IPS-18c (cell line): ENCODE measurements around the gene ZNF184.
A peak's percentile ranks its signal among the peaks of the same experiment; 100 is the strongest.

Experiments
- H3K4me3 ChIP-seq: 2 replicates; pipeline ENCODE4 v1.7.0; 2013; ENCODE audit warnings: low read depth, mild to moderate bottlenecking, low read length, moderate library complexity; ENCODE audit not compliant: insufficient read depth
- H3K9me3 ChIP-seq: one replicate; pipeline ENCODE4 v1.6.1; 2013; ENCODE audit warnings: mild to moderate bottlenecking, low read length, moderate library complexity; ENCODE audit not compliant: control insufficient read depth, insufficient read depth

ZNF184 gene

DNA sequence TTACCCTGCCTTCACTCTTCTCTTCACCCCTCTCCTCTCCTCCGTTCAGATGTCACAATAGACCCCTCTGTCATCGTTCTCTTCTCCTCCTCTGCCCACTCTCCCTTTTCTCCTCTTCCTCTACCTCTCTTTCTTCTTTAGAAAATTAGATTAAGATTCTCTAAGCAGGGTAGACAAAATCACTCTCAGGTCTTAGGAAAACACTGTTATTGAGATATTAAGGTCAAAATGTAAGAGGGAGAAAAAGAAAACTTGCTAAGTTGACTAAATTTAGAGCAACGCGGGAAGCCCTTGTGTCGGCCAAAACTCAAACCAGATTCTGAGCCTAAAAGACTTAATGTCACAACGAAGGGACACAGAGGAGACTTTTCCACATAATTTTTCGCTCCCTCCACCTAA is 22.1 kb upstream of the ZNF184 start:
- peak overlapping the region; percentile 79 for H3K4me3 ChIP-seq
- H3K9me3 ChIP-seq, result no peaks in the 10 kb centered on the region

DNA sequence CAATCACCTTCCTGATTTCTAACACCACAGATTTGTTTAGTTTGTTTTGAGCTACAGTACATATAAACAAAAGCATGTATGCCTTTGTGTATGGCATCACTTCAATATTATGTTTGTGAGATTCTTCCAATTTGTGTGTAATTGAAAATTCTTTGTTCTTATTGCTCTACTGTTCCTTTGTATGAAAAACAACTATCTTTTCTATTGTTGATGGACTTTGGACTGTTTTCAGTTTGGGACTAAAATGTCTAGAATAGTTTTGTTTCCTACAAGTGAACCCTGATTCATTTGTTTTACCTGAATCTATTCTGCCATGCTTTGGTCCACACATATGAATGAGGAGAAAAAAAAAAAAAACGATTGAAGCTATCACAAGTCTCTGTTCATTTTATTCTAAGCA is 21.2 kb upstream of the ZNF184 start:
- Histone ChIP-seq H3K9me3 (no peaks in the 10 kb centered on the region), H3K4me3 (no peak overlapping the region)

DNA sequence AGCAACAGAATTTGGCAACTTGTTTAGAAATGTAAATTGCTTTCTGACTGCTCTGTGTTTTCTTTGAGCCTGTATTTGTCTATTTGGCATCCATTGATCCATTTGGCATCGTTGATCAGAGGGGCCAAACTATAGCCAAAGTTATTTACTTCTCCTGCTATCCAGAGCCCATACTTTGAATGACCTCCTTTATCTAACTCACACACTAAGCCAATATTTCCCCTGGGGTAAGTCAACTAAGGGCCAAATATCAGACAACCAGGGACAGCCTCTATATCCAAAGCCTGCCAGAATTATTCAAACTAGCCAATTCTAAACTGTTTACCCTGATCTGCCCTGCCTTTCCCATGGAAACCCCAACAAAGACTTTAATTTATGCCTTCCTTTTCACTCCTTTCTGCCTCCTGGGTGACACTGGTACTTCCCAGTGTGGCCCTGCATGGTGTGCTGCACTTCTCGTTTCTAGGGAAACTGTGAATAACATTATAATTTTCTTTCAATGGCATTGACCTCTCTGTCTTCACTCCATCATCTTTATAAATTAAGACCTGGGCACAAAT is 19.8 kb upstream of the ZNF184 start:
- Histone ChIP-seq H3K9me3 (no peaks in the 10 kb centered on the region), H3K4me3 (no peak overlapping the region)

DNA sequence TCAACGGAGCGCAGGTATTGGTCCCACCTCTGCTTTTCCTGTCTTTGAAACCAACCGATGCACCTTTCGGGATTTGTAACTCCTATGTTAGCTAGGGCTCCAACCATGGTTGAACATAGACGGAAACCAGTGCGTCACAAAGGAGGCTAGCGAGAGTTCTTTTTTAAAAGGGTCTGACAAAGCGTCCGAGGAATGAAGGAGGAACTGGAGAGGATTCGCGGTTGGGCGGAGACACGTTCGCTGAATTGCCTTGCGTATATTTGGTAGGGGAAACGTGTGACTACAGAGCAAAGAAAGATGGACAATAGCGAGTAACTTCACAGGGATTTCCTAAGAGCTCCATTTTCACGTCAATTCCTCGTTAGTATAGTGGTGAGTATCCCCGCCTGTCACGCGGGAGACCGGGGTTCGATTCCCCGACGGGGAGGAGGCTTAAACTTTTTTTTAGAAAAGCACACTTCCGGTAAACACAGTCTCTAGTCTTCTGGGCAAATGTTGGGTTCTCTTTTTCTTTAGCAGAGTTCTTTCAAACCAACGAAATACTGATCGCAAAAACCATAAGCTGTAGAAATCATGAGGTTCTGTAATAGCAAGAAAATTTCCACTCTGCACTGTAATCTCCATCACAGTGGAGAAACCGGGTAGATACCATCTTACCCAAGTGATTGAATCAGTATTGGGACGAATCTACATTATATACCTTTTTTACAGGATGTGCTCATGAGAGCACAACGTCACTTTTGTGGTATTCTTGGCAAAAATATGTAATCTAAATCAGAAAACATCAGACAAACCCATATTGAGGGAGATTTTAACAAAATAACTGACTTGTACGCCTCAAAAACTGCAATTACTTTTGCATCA is 6.6 kb upstream of the ZNF184 start:
- Histone ChIP-seq H3K4me3 (peak overlapping the region; percentile 57), H3K9me3 (no peaks in the 10 kb centered on the region)

DNA sequence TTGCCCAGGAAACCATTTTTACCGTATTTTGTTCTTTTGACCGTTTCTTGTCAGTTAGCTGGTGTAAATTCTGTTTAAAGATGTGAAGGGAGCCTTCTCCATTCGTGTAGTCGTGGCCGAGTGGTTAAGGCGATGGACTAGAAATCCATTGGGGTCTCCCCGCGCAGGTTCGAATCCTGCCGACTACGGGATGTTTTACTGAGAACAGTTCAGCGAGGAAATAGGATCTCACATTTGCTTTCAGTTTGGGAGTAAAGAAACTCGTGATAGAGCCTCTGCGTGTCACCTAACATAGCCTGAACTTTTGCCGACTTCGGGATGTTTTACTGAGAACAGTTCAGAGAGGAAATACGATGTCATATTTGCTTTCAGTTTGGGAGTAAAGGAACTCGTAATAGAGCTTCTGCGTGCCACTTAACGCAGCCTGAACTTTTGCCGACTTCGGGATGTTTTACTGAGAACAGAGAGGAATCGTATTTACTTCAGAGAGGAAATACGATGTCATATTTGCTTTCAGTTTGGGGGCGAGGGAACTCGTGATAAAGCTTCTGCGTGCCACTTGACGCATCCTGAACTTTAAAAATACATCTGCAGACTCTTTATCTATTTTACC is 5.9 kb upstream of the ZNF184 start:
- peak overlapping the region; percentile 57 for H3K4me3 ChIP-seq
- no peaks in the 10 kb centered on the region for H3K9me3 ChIP-seq

GRCh38 chr6:27478141-27478705 is 5.3 kb upstream of the ZNF184 start:
- H3K9me3 ChIP-seq, result no peaks in the 10 kb centered on the region
- H3K4me3 ChIP-seq, result peak overlapping the region; percentile 57

DNA sequence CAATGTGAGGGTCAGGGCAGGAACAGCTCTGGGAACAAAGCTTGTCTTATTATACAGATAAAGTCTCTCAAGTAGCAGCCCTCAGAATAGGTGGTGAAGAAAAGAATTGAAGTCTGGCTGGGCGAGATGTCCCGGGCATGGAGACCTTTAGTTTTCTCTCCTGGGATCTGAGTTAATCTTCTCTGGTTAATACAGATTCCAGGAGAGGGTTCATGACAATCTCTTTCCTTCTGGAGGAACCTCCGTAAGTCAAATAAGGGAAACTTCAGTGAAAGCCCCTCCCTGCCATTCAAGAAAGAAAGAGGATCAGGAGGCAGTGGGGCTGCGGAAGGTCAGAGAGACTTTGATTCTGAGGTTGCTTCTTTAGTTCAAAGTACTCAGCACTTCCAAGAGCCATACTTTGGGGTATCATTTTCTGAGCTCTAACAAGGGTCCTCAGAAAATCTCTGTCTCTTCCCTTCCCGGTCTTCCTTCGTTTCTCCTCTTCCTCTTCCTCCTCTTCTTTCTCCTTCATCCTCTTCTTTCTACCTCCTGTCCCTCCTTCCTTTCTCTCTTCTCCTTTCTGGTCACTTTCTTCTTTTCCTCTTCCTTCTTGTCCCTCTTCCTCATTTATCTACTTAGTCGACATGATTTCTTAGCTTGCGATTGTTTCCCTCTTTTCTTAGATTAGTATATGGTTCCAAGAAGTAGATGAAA is 4.6 kb upstream of the ZNF184 start:
- Histone ChIP-seq H3K9me3 (no peaks in the 10 kb centered on the region), H3K4me3 (peak overlapping the region; percentile 57; the same call in 1 of the 2 replicates)

- no peak overlapping the region for H3K4me3 ChIP-seq
- no peaks in the 10 kb centered on the region for H3K9me3 ChIP-seq
These were observed 3.2 kb upstream of the ZNF184 start for GRCh38 chr6:27476090-27476489.

GRCh38 chr6:27474672-27475071 is 1.8 kb upstream of the ZNF184 start:
- H3K4me3 ChIP-seq, result no peak overlapping the region
- H3K9me3 ChIP-seq, result no peaks in the 10 kb centered on the region

DNA sequence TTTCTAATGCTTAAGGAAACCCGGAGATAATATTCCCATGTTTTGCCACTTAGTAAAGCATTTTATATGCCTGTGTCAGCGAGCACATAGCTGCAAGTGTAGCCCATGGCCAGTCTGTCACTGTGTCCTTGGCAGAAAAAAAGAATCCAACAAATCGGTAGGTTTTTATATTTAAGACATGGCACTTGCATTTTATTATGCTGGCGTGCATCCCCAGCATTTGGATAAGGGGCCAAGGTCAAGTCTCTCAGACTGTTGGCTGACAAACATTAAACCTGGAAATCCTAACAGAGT is 1.2 kb upstream of the ZNF184 start:
- no peak overlapping the region; the same call in 1 of the 2 replicates for H3K4me3 ChIP-seq

DNA sequence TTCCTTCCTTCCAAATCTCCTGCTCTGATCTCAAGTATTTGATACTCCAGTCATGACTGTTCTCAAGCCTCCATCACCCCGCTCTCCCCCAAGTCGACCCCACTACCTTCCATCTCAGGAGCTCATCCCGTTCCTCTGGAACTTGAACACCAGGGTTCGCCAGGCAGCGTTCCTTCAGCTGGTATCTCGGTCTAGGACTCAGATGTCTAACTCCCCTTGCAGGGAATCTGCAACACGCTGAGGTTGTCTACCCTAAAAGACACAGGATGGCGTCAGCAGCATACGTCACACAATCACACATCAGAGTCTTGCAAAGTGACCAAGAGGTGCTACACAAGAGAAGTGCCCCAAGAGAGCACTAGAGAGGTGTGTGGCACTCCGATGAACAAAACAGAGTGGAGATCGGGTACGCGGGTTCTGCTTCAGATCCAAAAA is 706 bp downstream of the ZNF184 start:
- Histone ChIP-seq H3K4me3 (peak overlapping the region; percentile 86), H3K9me3 (no peaks in the 10 kb centered on the region)

More for the DNA sequence above, 1.2 kb upstream of the ZNF184 start:
- no peaks in the 10 kb centered on the region for H3K9me3 ChIP-seq

- no peaks in the 10 kb centered on the region for H3K9me3 ChIP-seq
- H3K4me3 ChIP-seq, result peak overlapping the region; percentile 86
These were observed 1.4 kb downstream of the ZNF184 start for GRCh38 chr6:27471365-27472115.

DNA sequence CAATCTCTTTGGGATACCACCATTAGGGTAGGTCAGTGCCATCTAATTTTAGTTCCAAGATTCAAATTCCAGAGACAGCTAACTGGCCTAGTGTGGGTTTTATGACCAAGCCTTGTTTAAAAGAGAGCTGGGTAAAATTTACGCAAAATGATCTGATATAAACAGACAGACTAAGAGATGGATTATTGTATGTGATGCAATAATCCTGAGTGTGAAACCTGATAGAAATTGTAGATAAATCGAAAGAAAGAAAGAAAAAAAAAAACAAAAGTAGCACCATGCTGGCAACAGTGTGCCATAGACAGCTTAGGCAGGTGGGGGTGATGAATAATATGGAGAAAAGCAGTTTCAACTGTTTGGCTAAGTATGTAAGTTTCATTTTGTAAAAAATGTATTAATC is 2.9 kb downstream of the ZNF184 start:
- Histone ChIP-seq H3K9me3 (no peaks in the 10 kb centered on the region), H3K4me3 (no peak overlapping the region)

DNA sequence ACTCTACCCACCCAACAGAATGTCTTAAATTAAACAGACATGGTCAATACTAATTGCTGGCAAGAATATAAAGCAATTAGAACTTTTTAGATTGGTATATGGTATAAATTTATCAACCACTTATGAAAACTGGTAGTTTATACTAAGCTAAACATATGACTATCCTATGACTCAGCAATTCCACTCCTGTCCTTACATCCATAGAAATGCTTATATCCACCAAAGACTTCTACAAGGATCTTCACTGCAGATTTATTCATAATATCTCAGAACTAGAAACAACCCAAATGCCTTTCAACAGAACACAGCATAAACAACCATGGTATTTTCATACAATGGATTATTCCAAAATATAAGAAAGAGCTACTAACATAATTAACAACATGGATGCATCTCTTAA is 4.6 kb downstream of the ZNF184 start:
- no peak overlapping the region for H3K4me3 ChIP-seq
- H3K9me3 ChIP-seq, result no peaks in the 10 kb centered on the region

DNA sequence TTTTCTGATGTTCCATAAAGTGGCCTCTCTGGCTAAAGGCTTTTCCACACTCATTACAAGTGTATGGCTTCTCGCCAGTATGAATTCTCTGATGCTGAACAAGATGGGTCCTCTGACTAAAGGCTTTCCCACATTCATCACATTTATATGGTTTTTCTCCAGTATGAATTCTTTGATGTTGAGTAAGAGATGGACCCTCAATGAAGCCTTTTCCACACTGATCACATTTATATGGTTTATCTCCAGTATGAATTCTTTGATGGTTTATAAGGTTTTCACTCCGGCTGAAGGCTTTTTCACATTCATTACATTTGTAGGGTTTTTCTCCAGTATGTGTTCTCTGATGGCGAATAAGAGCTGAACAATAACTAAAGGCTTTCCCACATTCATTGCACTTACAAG is 20.4 kb downstream of the ZNF184 start:
- Histone ChIP-seq H3K4me3 (no peak overlapping the region), H3K9me3 (peaks cover 33% of the 10 kb centered on the region)

- Histone ChIP-seq H3K4me3 (no peak overlapping the region), H3K9me3 (peaks cover 30% of the 10 kb centered on the region)
These were observed 21.1 kb downstream of the ZNF184 start for GRCh38 chr6:27451660-27452390.
